ENCODE results near the gene PSMA7.

Gene PSMA7

DNA sequence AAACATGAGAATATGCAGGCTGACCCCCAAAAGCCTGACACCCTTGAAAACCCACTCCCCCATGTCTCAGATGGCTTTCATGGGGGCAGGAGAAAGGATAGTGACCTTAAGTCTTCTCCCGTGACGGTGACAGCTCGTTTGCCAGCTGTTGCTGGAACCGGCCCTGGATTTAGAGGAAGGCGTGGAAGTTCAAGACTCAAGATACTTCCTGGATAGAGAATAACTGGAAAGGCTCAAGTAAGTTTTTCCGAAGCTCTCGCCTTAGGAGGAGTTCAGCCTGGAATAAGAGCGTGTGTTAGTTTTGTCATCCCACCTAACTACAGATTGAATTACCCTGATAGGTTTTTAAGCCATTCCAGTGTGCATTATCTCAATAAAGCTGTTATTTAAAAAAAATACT lies 28.1 kb upstream of the PSMA7 start:
- DNase-seq, result no peak

DNA sequence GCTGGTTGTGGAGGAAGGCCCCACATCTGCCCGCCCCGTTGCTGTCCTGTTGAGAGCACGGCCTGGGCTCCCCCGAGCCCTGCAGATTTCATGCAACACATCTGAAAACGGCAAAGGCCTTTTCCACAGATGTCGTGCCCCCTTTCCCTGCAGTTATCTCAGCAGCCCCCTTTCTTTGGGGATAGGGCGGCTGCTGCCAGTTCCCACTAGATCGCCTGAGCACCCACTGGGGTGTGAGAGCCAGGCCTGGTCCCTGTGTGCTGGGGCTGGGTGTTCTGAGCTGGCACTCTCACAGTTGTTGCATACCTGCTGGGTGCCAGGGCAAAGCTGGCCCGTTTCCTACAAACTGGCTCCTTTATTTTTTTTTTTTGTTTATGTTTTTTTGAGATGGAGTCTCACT lies 27.3 kb upstream of the PSMA7 start:
- no peak for DNase-seq

DNA sequence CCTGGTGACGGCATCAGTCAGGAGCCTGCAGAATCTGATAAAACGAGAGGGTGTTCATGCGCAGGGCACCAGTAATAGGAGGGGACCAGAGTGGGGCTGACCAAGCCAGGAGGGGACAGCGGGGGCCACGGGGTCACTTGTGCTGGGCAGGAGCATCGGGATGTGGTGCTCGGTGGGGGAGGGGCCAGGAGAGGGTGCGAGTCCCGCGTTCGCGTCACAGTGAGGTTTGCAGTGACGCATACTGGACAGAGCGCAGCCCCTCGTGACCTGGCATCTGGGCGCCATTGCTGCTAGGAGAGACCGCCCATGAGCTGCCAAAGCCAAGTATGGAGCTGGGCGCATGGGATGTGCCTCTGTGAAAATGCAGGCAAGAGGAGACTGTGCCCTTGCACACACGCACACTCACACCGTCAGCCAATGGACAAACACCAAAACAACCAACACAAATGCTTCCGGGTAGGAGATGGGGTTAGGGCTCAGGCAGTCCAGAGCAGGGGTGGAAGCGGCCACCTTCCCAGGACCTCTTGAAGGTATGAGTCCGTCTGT lies 25.8 kb upstream of the PSMA7 start:
- DNase-seq, result no peak

DNA sequence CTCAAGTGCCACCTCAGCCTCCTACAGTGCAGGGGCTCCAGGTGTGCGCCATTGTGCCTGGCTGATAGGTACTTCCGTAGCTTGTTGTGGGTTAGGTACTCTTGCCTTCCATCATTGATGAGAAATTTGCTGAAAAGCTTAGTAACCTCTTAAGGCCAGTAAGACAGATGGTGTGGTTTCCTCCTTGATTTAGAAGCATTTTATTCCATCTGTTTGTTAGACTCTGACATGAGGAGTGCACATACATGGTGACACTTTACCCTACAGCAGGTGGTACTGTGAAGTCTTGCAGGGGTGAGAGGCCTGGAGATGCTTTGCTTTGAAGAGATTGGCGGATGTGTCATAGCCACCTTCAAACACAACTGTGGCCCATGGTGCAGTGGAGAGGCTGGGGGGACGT lies 24.9 kb upstream of the PSMA7 start:
- DNase-seq, result no peak

DNA sequence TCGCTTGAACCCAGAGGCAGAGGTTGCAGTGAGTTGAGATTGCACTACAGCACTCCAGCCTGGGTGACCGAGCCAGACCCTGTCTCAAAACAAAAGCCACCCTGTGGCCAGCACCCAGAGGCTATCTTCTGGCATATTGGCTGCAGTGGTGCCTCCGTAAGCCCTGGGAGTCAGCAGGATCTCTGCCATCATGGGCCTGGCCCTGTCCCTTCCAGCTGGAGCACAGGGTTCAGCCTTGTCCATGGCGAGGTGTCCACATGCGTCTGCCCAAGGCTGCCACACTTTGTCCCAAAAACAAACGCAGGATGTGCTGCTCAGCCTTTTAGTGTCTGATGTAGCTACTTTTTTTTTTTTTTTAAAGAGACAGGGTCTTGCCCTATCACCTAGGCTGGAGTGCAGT lies 24.3 kb upstream of the PSMA7 start:
- no peak for DNase-seq

DNA sequence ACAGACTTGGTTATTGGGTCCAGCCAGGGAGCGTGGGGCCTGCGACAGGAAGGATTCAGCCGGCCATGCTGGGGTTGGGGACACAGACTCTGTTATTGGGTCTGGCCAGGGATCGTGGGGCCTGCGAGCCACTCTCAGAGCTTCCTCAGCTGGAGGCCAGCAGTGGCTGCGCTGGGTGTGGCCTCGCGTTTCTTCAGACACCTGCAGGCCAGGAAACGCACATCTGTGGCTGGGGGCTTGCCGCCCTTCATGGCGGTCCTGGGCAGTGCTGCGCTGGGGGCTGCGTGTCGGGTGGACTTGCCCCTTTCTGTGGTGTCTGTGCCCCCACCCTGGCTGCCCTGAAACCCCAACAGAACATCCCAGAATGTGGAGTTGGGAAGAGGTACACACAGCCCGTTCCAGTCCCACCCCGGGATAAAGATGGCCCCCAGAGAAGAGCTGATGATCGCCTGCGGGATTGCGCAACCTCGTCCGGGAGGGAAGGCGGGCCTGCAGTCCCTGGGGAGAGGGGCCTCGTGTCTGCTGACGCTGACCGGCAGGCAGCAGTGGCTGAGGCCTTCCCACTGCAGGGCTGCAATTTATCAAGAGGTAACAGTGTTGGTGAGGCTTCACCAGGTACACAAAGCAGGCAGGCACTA lies 22.7 kb upstream of the PSMA7 start:
- no peak for DNase-seq

DNA sequence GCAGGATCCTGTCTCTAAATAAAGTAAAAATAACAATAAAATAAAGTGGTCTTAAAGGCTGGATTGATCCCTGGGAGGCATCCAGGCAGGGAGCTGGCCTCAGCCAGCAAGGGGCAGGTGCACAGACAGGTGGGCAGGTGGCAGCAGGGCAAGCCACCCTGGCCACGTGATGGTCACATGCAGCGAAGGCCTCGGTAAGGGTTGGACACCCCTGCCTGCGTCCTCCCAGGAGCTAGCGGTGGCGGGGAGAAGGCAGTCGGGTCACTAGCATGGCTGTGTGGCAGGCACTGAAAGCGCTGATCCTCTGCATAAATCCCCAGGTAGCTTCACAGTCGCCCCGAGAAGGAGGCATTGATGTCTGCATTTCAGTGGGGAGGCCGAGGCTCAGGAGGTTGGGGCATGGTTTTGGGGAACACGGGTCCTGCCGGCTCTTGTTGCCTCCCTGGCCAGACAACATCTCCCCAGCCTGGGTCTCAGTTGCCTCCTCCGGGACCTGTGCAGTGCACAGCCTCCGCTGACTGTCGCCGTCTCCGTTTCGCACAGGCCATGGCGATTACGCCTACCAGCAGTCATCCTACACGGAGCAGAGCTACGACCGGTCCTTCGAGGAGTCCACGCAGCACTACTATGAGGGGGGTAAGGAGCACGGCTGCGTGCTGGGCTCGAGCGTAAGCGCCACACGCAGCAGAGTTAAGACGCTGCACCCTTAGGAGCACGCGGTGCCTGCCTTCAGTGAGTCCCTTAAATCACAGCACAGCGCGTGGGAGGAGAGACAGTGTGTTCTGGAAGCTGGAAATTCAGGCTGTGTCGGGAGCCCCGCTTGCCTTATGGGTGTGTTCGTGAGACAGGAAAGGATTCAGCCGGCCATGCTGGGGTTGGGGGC lies 21.9 kb upstream of the PSMA7 start:
- no peak for DNase-seq

DNA sequence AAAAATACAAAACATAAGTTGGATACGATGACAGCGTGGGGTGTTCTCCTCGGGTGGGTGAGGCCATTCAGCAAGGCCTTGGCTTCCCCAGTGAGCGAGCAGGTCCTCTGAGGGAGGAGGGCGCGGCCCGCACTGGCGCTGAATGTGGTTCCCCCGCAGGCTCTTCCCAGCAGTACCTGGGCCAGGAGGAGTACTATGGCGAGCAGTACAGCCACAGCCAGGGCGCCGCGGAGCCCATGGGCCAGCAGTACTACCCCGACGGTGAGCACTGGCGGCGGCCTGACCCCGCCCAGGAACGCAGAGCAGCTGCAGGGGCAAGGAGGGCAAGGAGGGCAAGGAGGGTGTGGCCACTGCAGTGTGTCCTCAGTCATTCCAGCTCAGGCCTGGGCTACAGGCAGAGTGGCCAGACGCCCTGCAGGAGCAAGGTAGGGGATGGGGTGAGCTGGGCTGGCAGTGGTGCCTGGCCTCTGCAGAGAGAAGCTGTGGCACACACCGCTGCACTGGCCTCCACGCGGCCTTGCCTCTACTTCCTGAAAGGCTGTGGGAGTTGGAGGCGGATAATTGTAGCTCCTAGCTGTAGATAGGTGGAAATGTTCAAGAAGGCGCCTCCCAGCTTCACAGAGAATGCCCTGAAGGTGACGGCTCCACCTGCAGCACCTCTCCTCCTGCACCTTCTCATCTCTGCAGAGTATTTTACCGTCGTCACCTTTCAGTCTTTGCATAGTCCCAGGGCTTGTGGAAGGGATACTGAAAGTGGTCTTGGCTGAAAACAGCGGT lies 21.0 kb upstream of the PSMA7 start:
- DNase-seq, result no peak

DNA sequence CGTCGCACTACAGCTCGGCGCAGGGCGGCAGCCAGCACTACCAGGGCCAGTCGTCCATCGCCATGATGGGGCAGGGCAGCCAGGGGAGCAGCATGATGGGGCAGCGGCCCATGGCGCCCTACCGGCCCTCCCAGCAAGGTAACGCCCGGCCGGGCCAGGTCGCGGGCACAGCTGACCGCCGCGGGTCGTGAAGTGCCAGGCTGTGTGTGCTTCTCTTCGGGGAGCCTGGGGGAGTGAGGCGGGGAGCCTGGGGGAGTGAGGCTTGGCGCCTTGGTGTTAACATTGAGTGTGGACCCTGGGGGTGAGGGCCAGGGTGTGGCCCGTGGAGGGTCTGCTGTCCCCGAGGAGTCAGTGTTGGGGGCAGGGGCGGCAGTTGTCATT lies 20.3 kb upstream of the PSMA7 start:
- DNase-seq, result no peak

DNA sequence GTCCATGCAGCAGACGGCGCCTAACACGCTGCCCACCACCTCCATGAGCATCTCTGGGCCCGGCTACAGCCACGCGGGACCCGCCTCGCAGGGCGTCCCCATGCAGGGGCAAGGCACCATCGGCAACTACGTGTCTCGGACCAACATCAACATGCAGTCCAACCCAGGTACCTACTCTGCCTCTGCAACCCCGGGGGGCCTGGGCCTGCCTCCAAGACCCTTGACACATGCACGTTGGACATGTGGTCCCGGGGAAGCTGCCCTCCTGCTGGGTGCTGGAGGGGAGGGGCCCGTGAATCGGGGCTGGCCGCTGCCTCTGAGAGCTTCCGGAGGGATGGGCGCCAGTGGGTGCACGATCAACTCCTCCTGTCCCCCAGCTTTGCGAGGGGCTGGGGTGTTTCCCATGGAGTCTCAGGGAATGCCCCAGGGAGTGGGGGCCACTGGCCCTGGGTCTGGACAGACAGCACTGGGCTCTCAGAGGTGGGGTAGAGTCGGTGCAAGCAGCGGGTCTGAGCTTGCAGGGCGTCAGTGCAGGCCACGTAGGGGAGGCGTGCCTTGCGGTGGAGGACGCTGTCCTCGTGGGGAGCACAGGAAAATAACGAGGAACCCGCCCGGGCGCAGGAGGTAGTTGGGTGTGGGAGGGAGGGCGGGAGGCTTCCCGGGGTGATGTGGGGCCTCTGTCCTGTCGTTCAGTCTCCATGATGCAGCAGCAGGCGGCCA lies 19.7 kb upstream of the PSMA7 start:
- DNase-seq, result no peak

DNA sequence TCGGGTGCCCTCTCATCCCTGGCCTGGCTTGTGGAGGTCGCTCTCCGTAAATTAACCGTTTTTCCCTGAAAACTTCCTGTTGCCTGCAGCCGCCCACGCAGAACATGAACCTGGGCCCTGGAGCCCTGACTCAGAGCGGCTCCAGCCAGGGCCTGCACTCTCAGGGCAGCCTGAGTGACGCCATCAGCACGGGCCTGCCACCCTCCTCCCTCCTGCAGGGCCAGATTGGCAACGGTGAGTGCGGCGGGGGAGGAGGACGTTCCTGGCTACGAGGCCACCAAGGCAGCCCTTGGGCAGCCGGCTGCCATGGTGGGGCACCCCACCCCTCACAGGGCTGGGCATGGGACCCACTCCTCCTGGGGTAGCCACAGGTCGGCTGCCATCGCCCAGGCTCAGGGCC lies 18.2 kb upstream of the PSMA7 start:
- no peak for DNase-seq

DNA sequence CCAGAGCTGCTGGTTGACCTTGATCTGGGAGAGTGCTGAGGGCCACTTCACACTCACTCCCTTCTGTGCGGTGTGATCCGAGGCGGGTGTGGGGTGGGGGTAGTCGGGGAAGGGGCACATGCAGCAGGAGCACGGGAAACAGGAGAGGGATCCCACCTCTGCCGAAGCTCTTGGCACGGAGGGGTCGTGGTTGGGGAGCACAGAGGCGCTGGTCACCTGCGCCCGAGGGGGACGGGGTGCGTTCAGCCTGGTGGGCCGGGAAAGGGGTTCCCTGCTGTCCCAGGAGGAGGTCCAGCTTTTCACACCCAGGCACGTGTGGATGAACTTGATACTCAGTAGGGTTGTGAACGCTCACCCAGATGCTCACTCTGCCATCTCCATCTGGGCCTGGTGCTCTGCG lies 17.7 kb upstream of the PSMA7 start:
- no peak for DNase-seq

DNA sequence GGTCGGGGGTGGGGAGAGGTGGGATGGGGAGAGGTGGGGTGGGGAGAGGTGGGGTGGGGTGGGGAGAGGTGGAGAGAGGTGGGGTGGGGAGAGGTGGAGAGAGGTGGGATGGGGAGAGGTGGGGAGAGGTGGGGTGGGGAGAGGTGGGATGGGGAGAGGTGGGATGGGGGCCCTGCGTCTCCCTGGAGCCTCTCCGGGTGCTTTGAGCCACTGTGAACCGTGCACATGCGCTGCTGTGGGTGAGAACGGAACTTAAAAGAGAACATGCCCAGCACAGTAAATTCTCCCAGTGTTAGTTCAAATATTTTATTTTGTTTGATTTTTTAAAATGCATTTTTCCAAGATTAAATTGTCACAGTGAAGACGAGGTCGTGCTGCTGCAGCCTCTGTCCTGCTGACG lies 17.1 kb upstream of the PSMA7 start:
- DNase-seq, result no peak

DNA sequence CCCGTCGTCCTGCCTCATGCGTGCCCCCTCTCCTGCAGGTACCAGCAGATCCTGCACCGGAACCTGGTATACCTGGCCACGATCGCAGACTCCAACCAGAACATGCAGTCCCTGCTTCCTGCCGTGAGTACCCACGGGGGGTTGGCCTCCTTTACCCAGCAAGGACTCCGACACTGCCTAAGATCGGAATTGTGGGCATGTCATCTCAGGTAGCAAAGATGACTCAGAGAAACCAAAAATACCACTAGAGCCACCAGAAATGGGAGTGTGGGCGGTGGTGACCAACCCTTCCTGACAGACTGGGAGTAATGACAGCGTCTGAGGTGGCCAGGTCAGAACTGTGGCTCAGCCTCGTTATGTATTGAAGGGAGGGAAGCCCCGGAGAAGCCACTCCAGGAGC lies 16.6 kb upstream of the PSMA7 start:
- no peak for DNase-seq

DNA sequence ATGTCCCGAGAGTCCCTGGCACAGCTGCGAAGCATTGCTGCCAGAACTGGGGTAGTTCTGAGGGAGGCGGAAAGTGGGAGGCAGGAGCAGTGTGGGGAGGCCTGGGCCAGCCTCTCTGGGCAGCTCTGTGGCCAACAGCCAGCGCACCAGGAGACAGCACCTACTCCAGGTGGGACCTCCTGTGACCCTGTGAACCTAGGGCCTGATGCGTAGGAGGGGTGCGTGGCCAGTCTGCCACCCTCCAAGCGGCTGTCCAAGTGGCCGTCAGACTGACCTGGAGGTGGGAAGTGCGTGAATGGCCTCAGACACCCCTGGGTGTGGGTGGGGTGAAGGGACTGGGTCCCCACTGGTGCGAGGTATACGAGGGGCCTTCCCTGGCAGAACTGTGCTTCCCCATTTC lies 15.9 kb upstream of the PSMA7 start:
- DNase-seq, result no peak

DNA sequence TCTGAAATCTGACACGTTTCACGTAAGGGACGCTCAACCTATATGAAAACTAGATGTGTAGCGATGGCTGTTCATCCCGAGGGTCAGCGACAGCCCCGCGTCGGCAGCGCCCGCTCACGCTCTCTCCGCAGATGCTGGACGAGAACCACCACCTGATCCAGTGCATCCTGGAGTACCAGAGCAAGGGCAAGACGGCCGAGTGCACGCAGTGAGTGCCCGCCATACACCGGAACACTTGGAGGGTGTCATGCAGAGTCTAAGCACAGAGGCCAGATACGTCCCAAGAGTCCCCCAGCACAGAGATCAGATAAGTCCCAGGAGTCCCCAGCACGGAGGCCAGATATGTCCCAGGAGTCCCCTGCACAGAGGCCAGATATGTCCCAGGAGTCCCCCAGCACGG lies 15.3 kb upstream of the PSMA7 start:
- DNase-seq, result no peak

DNA sequence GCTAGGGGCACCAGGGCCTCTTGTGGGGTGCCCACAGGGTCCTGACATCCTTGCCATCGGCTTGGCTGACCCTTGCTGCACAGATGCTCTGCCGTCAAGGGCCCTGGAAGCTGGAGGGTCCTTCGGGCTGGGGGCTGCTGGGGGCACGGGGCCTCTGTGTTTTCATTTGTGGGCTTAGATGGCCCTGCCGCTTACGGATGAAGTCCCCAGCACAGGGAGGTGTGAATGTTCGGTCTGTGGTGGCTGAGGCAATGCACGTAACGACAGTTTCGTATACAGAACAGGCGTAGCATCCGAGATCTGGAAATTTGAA lies 14.8 kb upstream of the PSMA7 start:
- DNase-seq, result no peak

DNA sequence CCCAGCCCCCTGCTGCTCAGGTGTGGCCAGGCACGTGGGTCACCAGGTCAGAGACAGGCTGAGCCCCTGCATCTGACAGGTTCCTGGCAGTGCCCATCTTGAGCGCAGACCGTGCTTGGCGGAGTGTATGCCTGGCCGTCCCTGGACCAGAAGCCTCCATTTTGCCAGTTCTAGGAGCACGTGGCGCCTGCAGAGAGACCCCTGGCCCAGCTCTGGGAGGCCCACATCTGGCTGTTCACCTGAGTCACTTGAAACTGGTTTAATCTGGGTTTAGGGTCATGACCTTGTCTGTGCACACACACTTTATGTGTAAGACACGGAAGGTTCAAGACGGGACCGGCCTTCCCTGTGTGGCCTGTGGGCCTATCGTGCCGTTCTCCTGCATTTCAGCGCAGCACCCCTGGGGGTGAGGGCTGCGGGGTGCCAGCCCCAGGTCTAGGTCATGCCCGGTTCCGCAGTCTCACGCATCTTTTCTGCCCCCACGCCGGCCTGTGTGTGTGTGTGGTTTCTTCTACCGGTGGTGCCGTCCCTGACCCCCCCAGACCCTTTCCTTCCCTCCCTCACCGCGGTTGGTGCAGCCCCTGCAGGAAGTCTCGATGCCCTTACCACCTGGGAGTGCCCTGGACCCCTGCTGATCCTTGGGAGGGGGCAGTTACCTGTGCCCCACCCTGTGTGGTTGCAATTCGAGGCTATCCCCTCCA lies 14.3 kb upstream of the PSMA7 start:
- DNase-seq, result no peak

DNA sequence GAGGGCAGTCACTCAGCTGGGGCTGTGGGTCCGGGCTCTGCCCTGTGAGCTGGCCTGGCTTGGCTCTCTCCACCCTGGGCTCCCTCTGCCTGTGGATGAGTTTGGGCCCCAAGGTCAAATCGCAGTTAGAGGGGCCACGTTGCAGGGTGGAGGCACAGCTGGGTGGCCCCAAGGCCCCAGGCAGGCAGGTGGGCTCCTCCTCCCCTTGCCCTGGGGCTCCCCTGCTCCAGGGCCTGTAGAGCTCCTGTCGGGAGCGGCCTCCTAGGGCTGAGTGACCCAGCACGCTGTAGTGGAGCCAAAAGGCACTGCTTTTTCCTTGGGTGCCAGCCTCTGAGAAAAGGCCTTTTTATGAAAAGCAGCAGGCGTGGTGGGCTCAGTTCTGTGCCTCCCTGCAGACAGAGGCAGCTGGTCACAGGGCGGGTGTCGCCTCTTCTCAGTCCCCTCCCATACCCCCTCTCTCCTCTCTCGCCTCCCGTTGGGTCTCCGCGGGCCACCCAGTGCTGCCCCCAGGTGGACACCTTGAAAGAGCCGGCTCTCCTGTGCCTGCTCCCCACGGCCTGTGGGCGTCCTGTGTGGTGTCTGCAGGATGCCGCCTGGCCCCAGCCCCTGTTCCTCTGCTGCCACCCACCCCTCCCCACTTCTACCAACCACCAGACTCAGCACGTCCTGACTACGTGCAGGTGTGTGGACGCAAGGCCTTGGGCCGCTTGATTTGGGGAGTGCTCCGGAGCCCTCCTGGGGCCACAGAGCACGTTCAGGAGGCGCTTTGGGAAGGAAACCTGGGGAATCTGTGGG lies 13.6 kb upstream of the PSMA7 start:
- no peak for DNase-seq

DNA sequence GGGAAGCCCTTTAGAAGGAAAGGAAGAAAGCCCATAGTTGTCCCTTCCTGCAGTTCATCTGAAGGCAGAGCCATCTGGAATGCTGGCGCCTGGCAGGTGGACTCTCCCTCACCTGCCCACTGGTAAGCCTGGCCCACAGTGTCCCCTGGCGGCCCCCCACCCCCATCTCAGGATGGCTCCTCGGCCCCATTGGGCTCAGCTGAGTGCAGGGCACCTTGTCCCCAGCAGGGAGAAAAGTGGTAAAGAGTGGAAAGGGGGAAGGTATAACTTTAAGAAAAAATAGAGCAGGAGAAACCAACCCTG lies 13.0 kb upstream of the PSMA7 start:
- no peak for DNase-seq

DNA sequence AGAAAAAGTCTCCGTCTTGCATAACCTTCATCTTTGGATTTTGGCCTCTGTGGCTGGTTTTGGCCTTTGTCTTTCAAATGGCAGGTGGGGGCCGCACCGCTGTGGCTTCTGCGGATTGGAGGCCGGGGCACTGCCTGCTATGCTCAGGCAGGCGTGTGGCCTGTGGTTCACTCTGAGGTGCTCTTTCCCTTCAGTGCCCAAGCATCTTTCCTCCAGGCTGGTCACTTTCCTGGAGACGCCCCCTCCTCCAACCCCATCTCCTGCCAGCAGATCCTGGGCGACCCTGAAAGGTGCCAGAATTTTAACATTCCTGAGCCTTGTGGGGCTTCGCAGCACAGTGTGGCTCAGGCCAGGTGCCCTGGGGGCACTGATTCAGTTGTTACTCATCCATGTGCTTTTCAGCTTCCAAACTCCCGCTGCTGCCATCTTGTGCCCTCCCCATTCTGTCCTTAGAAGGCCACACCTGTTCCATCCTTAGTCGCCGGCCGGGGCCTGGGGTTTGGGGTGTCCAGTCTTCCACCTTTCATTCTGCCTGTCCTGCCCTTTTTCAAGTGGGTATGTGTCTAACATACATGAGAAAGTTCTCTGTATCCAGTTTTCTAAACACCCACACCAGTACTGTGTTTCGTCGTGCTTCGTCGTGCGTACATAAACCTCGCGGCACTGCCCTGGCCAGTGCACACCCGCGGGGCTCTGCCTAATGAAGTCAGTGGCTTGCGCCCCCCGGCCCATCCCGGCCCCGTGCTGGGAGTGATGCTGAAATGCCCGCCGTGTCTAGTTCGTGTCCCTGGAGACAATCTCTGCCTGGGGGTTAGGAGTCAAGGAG lies 12.4 kb upstream of the PSMA7 start:
- DNase-seq, result no peak

All from NCI-H2227 treated with DMSO at 0.1 percent for 48 hours (cell line).